Parathyroid adenoma (tissue), 2 donors: Measurements from ENCODE around the gene ZBTB20.

Source experiments
- H2AFZ ChIP-seq: fragments of 300-600 bp; sonication (generic); one replicate; pipeline ENCODE4 v1.7.0; 2017; ENCODE audit warnings: antibody characterized with exemption, mild to moderate bottlenecking
- H3K27ac ChIP-seq: fragments of 300-600 bp; sonication (generic); one replicate; pipeline ENCODE4 v1.7.0; 2017
- H3K27me3 ChIP-seq: fragments of 300-600 bp; sonication (generic); one replicate; pipeline ENCODE4 v1.7.0; 2017; ENCODE audit warnings: low read length; ENCODE audit not compliant: control insufficient read depth, insufficient read depth
- H3K36me3 ChIP-seq: fragments of 300-600 bp; sonication (generic); one replicate; pipeline ENCODE4 v1.7.0; 2017; ENCODE audit warnings: low read length; ENCODE audit not compliant: control insufficient read depth, insufficient read depth
- H3K4me1 ChIP-seq: fragments of 300-600 bp; sonication (generic); one replicate; pipeline ENCODE4 v1.7.0; 2017; ENCODE audit warnings: control low read depth
- H3K4me2 ChIP-seq: fragments of 300-600 bp; sonication (generic); one replicate; pipeline ENCODE4 v1.7.0; 2017; ENCODE audit warnings: low read length
- H3K4me3 ChIP-seq: fragments of 300-600 bp; sonication (generic); one replicate; pipeline ENCODE4 v1.7.0; 2017; ENCODE audit warnings: low read depth, low read length
- H3K79me2 ChIP-seq: fragments of 300-600 bp; sonication (generic); one replicate; pipeline ENCODE4 v1.7.0; 2017; ENCODE audit warnings: control low read depth
- H3K9ac ChIP-seq: fragments of 300-600 bp; sonication (generic); one replicate; pipeline ENCODE4 v1.7.0; 2017; ENCODE audit warnings: mild to moderate bottlenecking
- H3K9me3 ChIP-seq: fragments of 300-600 bp; sonication (generic); one replicate; pipeline ENCODE4 v1.7.0; 2017; ENCODE audit warnings: low read length; ENCODE audit not compliant: control insufficient read depth
- TF ChIP-seq, protein P1 (sequence below): fragments of 300-600 bp; sonication (generic); IDR thresholded peaks from one replicate; pipeline ENCODE4 v1.7.0; 2017; ENCODE audit warnings: antibody characterized with exemption, mild to moderate bottlenecking
- donor health status: primary hyperparathyroidism.

The ZBTB20 gene

DNA sequence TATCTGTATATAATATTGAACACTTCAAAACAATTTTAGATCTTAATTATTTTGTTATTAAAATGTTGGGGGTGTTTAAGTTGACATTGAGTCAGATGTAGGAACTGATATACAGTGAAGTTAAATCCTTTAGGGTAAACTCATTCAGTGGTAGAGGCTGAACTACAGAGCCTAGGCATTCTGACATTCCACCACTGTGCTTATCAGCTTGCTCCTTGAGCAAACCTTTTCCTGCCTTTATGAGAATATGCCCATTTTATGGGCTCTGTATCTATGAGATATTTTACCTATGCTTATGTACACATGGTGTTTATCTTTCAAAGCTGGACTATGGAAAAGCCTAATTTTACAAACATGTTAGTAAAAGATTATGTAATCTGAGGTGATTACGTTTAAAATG lies 407.5 kb downstream of the ZBTB20 start:
- H2AFZ ChIP-seq, result no peak overlapping the region
- no peaks in the 10 kb centered on the region for H3K79me2 ChIP-seq
- H3K27me3 ChIP-seq, result no peaks in the 10 kb centered on the region
- H3K4me3 ChIP-seq, result no peak overlapping the region
- H3K4me1 ChIP-seq, result no peaks in the 10 kb centered on the region
- H3K9ac ChIP-seq, result no peak overlapping the region
- no peaks in the 10 kb centered on the region for H3K36me3 ChIP-seq
- no peaks in the 10 kb centered on the region for H3K9me3 ChIP-seq
- H3K4me2 ChIP-seq, result no peak overlapping the region
- TF ChIP-seq, protein P1, sequence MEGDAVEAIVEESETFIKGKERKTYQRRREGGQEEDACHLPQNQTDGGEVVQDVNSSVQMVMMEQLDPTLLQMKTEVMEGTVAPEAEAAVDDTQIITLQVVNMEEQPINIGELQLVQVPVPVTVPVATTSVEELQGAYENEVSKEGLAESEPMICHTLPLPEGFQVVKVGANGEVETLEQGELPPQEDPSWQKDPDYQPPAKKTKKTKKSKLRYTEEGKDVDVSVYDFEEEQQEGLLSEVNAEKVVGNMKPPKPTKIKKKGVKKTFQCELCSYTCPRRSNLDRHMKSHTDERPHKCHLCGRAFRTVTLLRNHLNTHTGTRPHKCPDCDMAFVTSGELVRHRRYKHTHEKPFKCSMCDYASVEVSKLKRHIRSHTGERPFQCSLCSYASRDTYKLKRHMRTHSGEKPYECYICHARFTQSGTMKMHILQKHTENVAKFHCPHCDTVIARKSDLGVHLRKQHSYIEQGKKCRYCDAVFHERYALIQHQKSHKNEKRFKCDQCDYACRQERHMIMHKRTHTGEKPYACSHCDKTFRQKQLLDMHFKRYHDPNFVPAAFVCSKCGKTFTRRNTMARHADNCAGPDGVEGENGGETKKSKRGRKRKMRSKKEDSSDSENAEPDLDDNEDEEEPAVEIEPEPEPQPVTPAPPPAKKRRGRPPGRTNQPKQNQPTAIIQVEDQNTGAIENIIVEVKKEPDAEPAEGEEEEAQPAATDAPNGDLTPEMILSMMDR, result no peak
- H3K27ac ChIP-seq, result no peak overlapping the region

DNA sequence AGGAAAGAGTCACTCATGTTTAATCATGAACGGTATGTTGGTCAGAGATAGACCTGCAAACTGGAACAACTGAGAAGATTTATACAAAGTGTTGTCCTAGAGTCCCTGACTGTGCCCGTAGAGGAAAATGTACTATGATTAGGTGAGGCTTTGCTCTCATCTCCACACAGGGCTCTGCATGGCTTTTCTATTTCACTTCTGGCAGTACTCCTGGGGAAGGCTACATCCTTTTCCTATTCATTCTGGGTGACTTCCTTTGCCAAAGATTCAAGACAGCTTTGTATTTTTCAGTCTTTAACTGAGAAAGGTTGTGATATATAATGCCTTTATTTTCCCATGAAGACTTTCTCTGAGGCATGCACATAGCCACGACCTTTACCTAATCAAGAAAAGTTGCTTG lies 414.7 kb downstream of the ZBTB20 start:
- Histone ChIP-seq H3K4me2 (no peak overlapping the region), H3K4me1 (no peaks in the 10 kb centered on the region), H3K27ac (no peak overlapping the region), H3K79me2 (no peaks in the 10 kb centered on the region), H2AFZ (no peak overlapping the region), H3K36me3 (no peaks in the 10 kb centered on the region), H3K9me3 (no peaks in the 10 kb centered on the region), H3K9ac (no peak overlapping the region), H3K27me3 (no peaks in the 10 kb centered on the region), H3K4me3 (no peak overlapping the region)
- TF ChIP-seq, protein P1, result no peak

DNA sequence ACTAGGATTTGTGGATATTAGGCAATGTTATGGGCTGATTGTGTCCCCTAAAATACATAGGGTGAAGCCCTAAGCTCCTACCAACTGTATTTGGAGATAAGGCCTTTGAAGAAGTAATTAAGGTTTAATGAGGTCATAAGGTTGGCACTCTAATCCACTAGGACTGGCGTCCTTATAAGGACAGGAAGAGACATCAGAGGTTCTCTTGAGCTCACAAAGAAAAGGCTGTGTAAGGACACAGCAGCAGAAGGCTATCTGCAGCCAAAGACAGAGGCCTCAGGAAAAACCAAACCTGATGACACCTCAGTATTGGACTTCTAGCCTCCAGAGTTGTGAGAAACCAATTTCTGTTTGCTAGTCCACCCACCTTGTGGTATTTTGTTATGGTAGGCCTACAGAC lies 416.7 kb downstream of the ZBTB20 start:
- Histone ChIP-seq H3K9me3 (no peaks in the 10 kb centered on the region), H2AFZ (no peak overlapping the region), H3K4me3 (no peak overlapping the region), H3K36me3 (no peaks in the 10 kb centered on the region), H3K27me3 (no peaks in the 10 kb centered on the region), H3K79me2 (no peaks in the 10 kb centered on the region), H3K4me1 (no peaks in the 10 kb centered on the region), H3K9ac (no peak overlapping the region), H3K27ac (no peak overlapping the region), H3K4me2 (no peak overlapping the region)
- TF ChIP-seq, protein P1, result no peak

DNA sequence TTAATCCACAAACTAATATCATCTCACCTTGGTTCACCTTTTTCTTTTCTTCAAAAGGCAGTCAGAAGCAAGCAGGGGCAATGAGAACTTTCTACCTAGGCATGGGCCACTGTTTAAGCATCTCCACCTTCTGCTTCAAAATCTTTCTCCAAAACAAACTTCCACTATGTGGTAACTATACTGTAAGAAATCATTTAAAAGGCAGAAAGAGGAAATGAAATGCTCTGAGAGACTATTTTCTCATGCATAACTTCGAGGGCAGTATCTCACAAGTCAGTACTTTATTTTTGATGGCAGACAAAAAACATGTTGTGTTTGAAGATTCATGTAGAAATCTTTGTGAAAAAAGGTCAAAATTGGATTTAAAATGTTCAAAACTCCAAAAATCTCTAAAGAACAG lies 419.7 kb downstream of the ZBTB20 start:
- H3K4me3 ChIP-seq, result no peak overlapping the region
- H2AFZ ChIP-seq, result no peak overlapping the region
- no peaks in the 10 kb centered on the region for H3K27me3 ChIP-seq
- no peak overlapping the region for H3K4me2 ChIP-seq
- no peak overlapping the region for H3K9ac ChIP-seq
- no peaks in the 10 kb centered on the region for H3K9me3 ChIP-seq
- H3K4me1 ChIP-seq, result no peaks in the 10 kb centered on the region
- TF ChIP-seq, protein P1, result no peak
- H3K36me3 ChIP-seq, result no peaks in the 10 kb centered on the region
- H3K79me2 ChIP-seq, result no peaks in the 10 kb centered on the region
- no peak overlapping the region for H3K27ac ChIP-seq

DNA sequence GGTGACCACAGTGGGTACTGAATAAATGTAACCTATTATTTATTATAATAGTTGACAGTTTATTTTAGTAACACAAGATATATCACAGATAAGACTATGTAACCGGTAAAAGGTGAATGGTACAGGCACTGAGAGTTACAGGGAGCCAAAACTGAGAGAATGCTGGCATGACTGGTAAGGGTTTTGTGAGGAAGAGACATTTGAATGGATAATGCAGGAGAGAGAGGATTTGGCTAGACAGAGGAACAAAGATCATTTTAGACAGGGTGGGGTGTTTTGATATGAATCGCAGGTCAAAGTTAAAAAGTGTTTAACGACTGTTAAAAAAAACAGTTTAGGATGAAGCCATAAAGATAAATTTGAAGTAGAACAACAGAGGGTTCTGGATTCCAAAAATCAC lies 421.1 kb downstream of the ZBTB20 start:
- H3K36me3 ChIP-seq, result no peaks in the 10 kb centered on the region
- no peak overlapping the region for H3K4me3 ChIP-seq
- H3K27me3 ChIP-seq, result no peaks in the 10 kb centered on the region
- H3K9ac ChIP-seq, result no peak overlapping the region
- TF ChIP-seq, protein P1, result no peak
- H3K4me2 ChIP-seq, result no peak overlapping the region
- H2AFZ ChIP-seq, result no peak overlapping the region
- H3K4me1 ChIP-seq, result no peaks in the 10 kb centered on the region
- no peaks in the 10 kb centered on the region for H3K9me3 ChIP-seq
- no peaks in the 10 kb centered on the region for H3K79me2 ChIP-seq
- no peak overlapping the region for H3K27ac ChIP-seq
